Loucy (cell line): ENCODE results near the gene NOX5.

Source experiments
- H2AFZ ChIP-seq: fragments of 200-600 bp; sonication (generic); 2 replicates; pipeline ENCODE4 v1.6.0; 2016; ENCODE audit warnings: antibody characterized with exemption, mild to moderate bottlenecking, low read length, moderate library complexity
- H3F3A ChIP-seq: fragments of 200-600 bp; 2 replicates; pipeline ENCODE4 v1.6.0; 2016; ENCODE audit warnings: antibody characterized with exemption, low read depth, mild to moderate bottlenecking
- H3K27me3 ChIP-seq: fragments of 200-600 bp; sonication (generic); 2 replicates; pipeline ENCODE4 v1.6.1; 2014; ENCODE audit warnings: low read length, mild to moderate bottlenecking; ENCODE audit not compliant: insufficient read depth, poor library complexity, severe bottlenecking
- H3K36me3 ChIP-seq: fragments of 200-600 bp; sonication (generic); 2 replicates; pipeline ENCODE4 v1.6.1; 2016; ENCODE audit warnings: low read length; ENCODE audit not compliant: insufficient read depth
- H3K4me1 ChIP-seq: fragments of 200-600 bp; sonication (generic); 2 replicates; pipeline ENCODE4 v1.5.1; 2014; ENCODE audit warnings: low read length, mild to moderate bottlenecking; ENCODE audit not compliant: insufficient read depth, poor library complexity, severe bottlenecking
- H3K4me2 ChIP-seq: fragments of 200-600 bp; sonication (generic); 2 replicates; pipeline ENCODE4 v1.6.0; 2014; ENCODE audit warnings: antibody characterized with exemption, low read length, low read depth, mild to moderate bottlenecking; ENCODE audit not compliant: poor library complexity, severe bottlenecking
- H3K4me3 ChIP-seq: fragments of 200-600 bp; sonication (generic); 2 replicates; pipeline ENCODE4 v1.5.1; 2014; ENCODE audit warnings: low read length, mild to moderate bottlenecking, mixed read lengths; ENCODE audit not compliant: poor library complexity, severe bottlenecking
- H3K79me2 ChIP-seq: fragments of 200-600 bp; sonication (generic); 2 replicates; pipeline ENCODE4 v1.6.1; 2014; ENCODE audit warnings: low read length; ENCODE audit not compliant: insufficient read depth
- H3K9ac ChIP-seq: fragments of 200-600 bp; sonication (generic); 2 replicates; pipeline ENCODE4 v1.6.0; 2014; ENCODE audit warnings: mild to moderate bottlenecking, low read depth, low read length, moderate library complexity; ENCODE audit not compliant: poor library complexity, severe bottlenecking
- H3K9me2 ChIP-seq: fragments of 200-600 bp; sonication (generic); replicated peaks from 2 replicates; pipeline ENCODE4 v1.6.1; 2016; ENCODE audit warnings: low read depth, low read length, mixed read lengths
- H3K9me3 ChIP-seq: fragments of 200-600 bp; sonication (generic); 2 replicates; pipeline ENCODE4 v1.6.1; 2014; ENCODE audit warnings: mild to moderate bottlenecking, antibody characterized with exemption, low read length, low read depth; ENCODE audit not compliant: insufficient read depth
- H4K20me1 ChIP-seq: fragments of 200-600 bp; sonication (generic); 2 replicates; pipeline ENCODE4 v1.6.0; 2014; ENCODE audit warnings: antibody characterized with exemption, low read length, mild to moderate bottlenecking; ENCODE audit not compliant: insufficient read depth, poor library complexity, severe bottlenecking
- CTCF ChIP-seq: fragments of 200-600 bp; sonication (generic); conservative IDR thresholded peaks from 2 replicates; pipeline ENCODE4 v1.5.1; 2014; ENCODE audit warnings: mild to moderate bottlenecking, antibody characterized with exemption, low read length
- EZH2phosphoT487 ChIP-seq: fragments of 200-600 bp; IDR thresholded peaks from 2 replicates; pipeline ENCODE4 v1.6.1; 2018; ENCODE audit warnings: antibody characterized with exemption, mild to moderate bottlenecking, moderate library complexity, borderline replicate concordance

Gene NOX5

GRCh38 chr15:69056365-69056764, 41.9 kb downstream of the NOX5 start:
- TF ChIP-seq EZH2phosphoT487 (no peak), CTCF (no peak)
- Histone ChIP-seq H3K9me3 (no peaks in the 10 kb centered on the region), H3F3A (no peaks in the 10 kb centered on the region), H3K27me3 (no peaks in the 10 kb centered on the region), H2AFZ (no peak overlapping the region), H3K4me3 (no peak overlapping the region), H4K20me1 (no peaks in the 10 kb centered on the region), H3K9me2 (no peaks in the 10 kb centered on the region), H3K4me2 (no peak overlapping the region), H3K79me2 (no peaks in the 10 kb centered on the region), H3K36me3 (no peaks in the 10 kb centered on the region), H3K9ac (no peak overlapping the region), H3K4me1 (no peaks in the 10 kb centered on the region)

- Histone ChIP-seq H3K79me2 (no peaks in the 10 kb centered on the region), H3K4me3 (peak overlapping the region; percentile 40), H4K20me1 (no peaks in the 10 kb centered on the region), H2AFZ (peak overlapping the region; percentile 85), H3F3A (no peaks in the 10 kb centered on the region), H3K4me2 (peak overlapping the region; percentile 63), H3K9me2 (no peaks in the 10 kb centered on the region), H3K9me3 (no peaks in the 10 kb centered on the region), H3K9ac (no peak overlapping the region), H3K4me1 (no peaks in the 10 kb centered on the region), H3K27me3 (no peaks in the 10 kb centered on the region), H3K36me3 (no peaks in the 10 kb centered on the region)
- no peak for TF ChIP-seq EZH2phosphoT487
- TF ChIP-seq CTCF = peak; percentile 98
These were observed 44.5 kb downstream of the NOX5 start for GRCh38 chr15:69058830-69059556.

- Histone ChIP-seq H3K4me3 (peak overlapping the region; percentile 40), H3K9me3 (no peaks in the 10 kb centered on the region), H3K36me3 (no peaks in the 10 kb centered on the region), H3K27me3 (no peaks in the 10 kb centered on the region), H3K4me1 (no peaks in the 10 kb centered on the region), H3F3A (no peaks in the 10 kb centered on the region), H3K79me2 (no peaks in the 10 kb centered on the region), H2AFZ (peak overlapping the region; percentile 85), H4K20me1 (no peaks in the 10 kb centered on the region), H3K9ac (no peak overlapping the region), H3K4me2 (peak overlapping the region; percentile 63), H3K9me2 (no peaks in the 10 kb centered on the region)
- TF ChIP-seq CTCF = no peak
- no peak for TF ChIP-seq EZH2phosphoT487
These were observed 45.1 kb downstream of the NOX5 start for GRCh38 chr15:69059557-69059943.
